GM23338 (cell line): ENCODE measurements around the gene TAGLN2. TPM values are rescaled to one million over a fixed set of nuclear protein-coding genes. Genes with fewer than 3 reads are reported as not detected.

Experiments used
- ATAC-seq: fragments of 200-7000 bp; cut with Tn5 transposase; 3 replicates; pipeline ENCODE4 v1.9.1; 2020
- DNase-seq: peaks from one replicate; pipeline ENCODE4 v3.0.0-alpha.2; 2015; ENCODE audit warnings: low spot score
- H2AFZ ChIP-seq: fragments of 200-600 bp; sonication (generic); 2 replicates; pipeline ENCODE4 v1.8.0; 2016; ENCODE audit warnings: antibody characterized with exemption, mild to moderate bottlenecking, moderate library complexity
- H3F3A ChIP-seq: fragments of 200-600 bp; sonication (generic); replicated peaks from 2 replicates; pipeline ENCODE4 v1.8.0; 2017; ENCODE audit warnings: antibody characterized with exemption, mixed run types, low read depth
- H3K27ac ChIP-seq: fragments of 200-600 bp; sonication (generic); 2 replicates; pipeline ENCODE4 v1.6.1; 2016; ENCODE audit warnings: low read depth
- H3K27me3 ChIP-seq: fragments of 200-600 bp; sonication (generic); 2 replicates; pipeline ENCODE4 v1.8.0; 2016; ENCODE audit warnings: mild to moderate bottlenecking, mixed run types, moderate library complexity; ENCODE audit not compliant: insufficient read depth
- H3K36me3 ChIP-seq: fragments of 200-600 bp; sonication (generic); 2 replicates; pipeline ENCODE4 v1.8.0; 2016; ENCODE audit warnings: mild to moderate bottlenecking; ENCODE audit not compliant: insufficient read depth
- H3K4me1 ChIP-seq: fragments of 200-600 bp; sonication (generic); 2 replicates; pipeline ENCODE4 v1.8.0; 2016; ENCODE audit warnings: mild to moderate bottlenecking, moderate library complexity; ENCODE audit not compliant: insufficient read depth
- H3K4me2 ChIP-seq: fragments of 200-600 bp; sonication (generic); 2 replicates; pipeline ENCODE4 v1.7.1; 2017; ENCODE audit warnings: mixed run types
- H3K4me3 ChIP-seq: fragments of 200-600 bp; sonication (generic); 2 replicates; pipeline ENCODE4 v1.6.1; 2016; ENCODE audit warnings: mixed run types
- H3K79me2 ChIP-seq: fragments of 200-600 bp; sonication (generic); replicated peaks from 2 replicates; pipeline ENCODE4 v1.8.0; 2017; ENCODE audit warnings: mild to moderate bottlenecking; ENCODE audit not compliant: insufficient read depth
- H3K9me2 ChIP-seq: fragments of 200-600 bp; sonication (generic); 2 replicates; pipeline ENCODE4 v1.8.0; 2017; ENCODE audit not compliant: insufficient read depth
- H4K20me1 ChIP-seq: fragments of 200-600 bp; sonication (generic); replicated peaks from 2 replicates; pipeline ENCODE4 v1.8.0; 2017; ENCODE audit warnings: mild to moderate bottlenecking; ENCODE audit not compliant: insufficient read depth
- H3K27ac Mint-ChIP-seq: 2 replicates; pipeline ENCODE4 v1.8.0; 2020; ENCODE audit warnings: inconsistent platforms, mild to moderate bottlenecking, moderate library complexity, mixed read lengths
- H3K27me3 Mint-ChIP-seq: 3 replicates; pipeline ENCODE4 v1.8.0; 2022; ENCODE audit warnings: low read depth, mild to moderate bottlenecking, moderate library complexity, mixed read lengths, inconsistent platforms; ENCODE audit not compliant: insufficient read depth, poor library complexity
- H3K36me3 Mint-ChIP-seq: 3 replicates; pipeline ENCODE4 v1.8.0; 2021; ENCODE audit warnings: low read depth, mild to moderate bottlenecking, inconsistent platforms, moderate library complexity, mixed read lengths
- H3K4me1 Mint-ChIP-seq: 3 replicates; pipeline ENCODE4 v1.8.0; 2020; ENCODE audit warnings: mild to moderate bottlenecking, inconsistent platforms, mixed read lengths
- H3K4me3 Mint-ChIP-seq: 3 replicates; pipeline ENCODE4 v1.8.0; 2021; ENCODE audit warnings: moderate library complexity, mild to moderate bottlenecking, inconsistent platforms, mixed read lengths
- H3K9me3 Mint-ChIP-seq: 3 replicates; pipeline ENCODE4 v1.8.0; 2020; ENCODE audit warnings: moderate library complexity, mild to moderate bottlenecking, inconsistent platforms, mixed read lengths
- CREB1 ChIP-seq: fragments of 250-450 bp; sonication (Bioruptor Pico); IDR thresholded peaks from 2 replicates; pipeline ENCODE4 v1.5.0; 2020; ENCODE audit warnings: low read depth, mild to moderate bottlenecking, moderate library complexity
- EZH2 ChIP-seq: fragments of 200-600 bp; sonication (generic); IDR thresholded peaks from one replicate; pipeline ENCODE4 v1.8.0; 2017; ENCODE audit warnings: antibody characterized with exemption, mild to moderate bottlenecking, low read depth; ENCODE audit not compliant: unreplicated experiment
- EZH2phosphoT487 ChIP-seq: fragments of 200-600 bp; sonication (generic); IDR thresholded peaks from one replicate; pipeline ENCODE4 v1.8.1; 2018; ENCODE audit warnings: antibody characterized with exemption; ENCODE audit not compliant: unreplicated experiment
- JUNB ChIP-seq: IDR thresholded peaks from one replicate; pipeline ENCODE4 v1.6.1; 2016; ENCODE audit warnings: antibody characterized with exemption; ENCODE audit not compliant: unreplicated experiment
- NANOG ChIP-seq: IDR thresholded peaks from 2 replicates; pipeline ENCODE4 v1.6.1; 2016; ENCODE audit warnings: antibody characterized with exemption, borderline replicate concordance
- POLR2AphosphoS5 ChIP-seq: IDR thresholded peaks from 2 replicates; pipeline ENCODE4 v1.6.1; 2016; ENCODE audit warnings: antibody characterized with exemption, low read depth
- STAT1 ChIP-seq: IDR thresholded peaks from one replicate; pipeline ENCODE4 v1.6.1; 2016; ENCODE audit warnings: antibody characterized with exemption; ENCODE audit not compliant: unreplicated experiment
- ZNF114 ChIP-seq: fragments of 250-450 bp; sonication (Bioruptor Pico); IDR thresholded peaks from 2 replicates; pipeline ENCODE4 v1.5.0; 2020; ENCODE audit warnings: mild to moderate bottlenecking, moderate library complexity
- ZNF331 ChIP-seq: fragments of 250-450 bp; sonication (Bioruptor Pico); IDR thresholded peaks from 2 replicates; pipeline ENCODE4 v1.5.0; 2020; ENCODE audit warnings: low read depth, mild to moderate bottlenecking, moderate library complexity
- polyA plus RNA-seq: library from polyadenylated mRNA; unstranded; fragments of >200 nt; fragmentation: Nextera tagmentation; extraction: Ambion mirVana; gene quantifications from 2 replicates; pipeline ENCODE4 v1.2.1, GENCODE V29; 2016
- total RNA-seq: library from RNA; depleted of rRNA; stranded (reverse); fragments of >200 nt; shearing (Covaris generic); gene quantifications from 2 replicates; pipeline ENCODE4 v1.2.3, GENCODE V29; 2014
- TF ChIP-seq, protein P1 (sequence below), 2 experiments: fragments of 200-600 bp in 1 of 2; sonication (generic) in 1 of 2; conservative IDR thresholded peaks; 2 replicates each; pipeline versions ENCODE4 v1.5.1 to v1.6.1; 2016 to 2017; ENCODE audit warnings: antibody characterized with exemption in 2 of 2, low read depth in 2 of 2, mild to moderate bottlenecking in 2 of 2, moderate library complexity in 1 of 2
- TF ChIP-seq, protein P2 (sequence below): IDR thresholded peaks from 2 replicates; pipeline ENCODE4 v1.6.1; 2016; ENCODE audit warnings: antibody characterized with exemption
- TF ChIP-seq, protein P3 (sequence below): fragments of 250-450 bp; sonication (Bioruptor Pico); IDR thresholded peaks from 2 replicates; pipeline ENCODE4 v1.5.0; 2020; ENCODE audit warnings: mild to moderate bottlenecking, moderate library complexity
- TF ChIP-seq, protein P4 (sequence below): IDR thresholded peaks from one replicate; pipeline ENCODE4 v1.6.1; 2018; ENCODE audit warnings: antibody characterized with exemption; ENCODE audit not compliant: unreplicated experiment

The TAGLN2 gene
- total and polyA plus RNA-seq, 2 experiments from 2014 or later = 58.2 to 60.1 TPM

DNA sequence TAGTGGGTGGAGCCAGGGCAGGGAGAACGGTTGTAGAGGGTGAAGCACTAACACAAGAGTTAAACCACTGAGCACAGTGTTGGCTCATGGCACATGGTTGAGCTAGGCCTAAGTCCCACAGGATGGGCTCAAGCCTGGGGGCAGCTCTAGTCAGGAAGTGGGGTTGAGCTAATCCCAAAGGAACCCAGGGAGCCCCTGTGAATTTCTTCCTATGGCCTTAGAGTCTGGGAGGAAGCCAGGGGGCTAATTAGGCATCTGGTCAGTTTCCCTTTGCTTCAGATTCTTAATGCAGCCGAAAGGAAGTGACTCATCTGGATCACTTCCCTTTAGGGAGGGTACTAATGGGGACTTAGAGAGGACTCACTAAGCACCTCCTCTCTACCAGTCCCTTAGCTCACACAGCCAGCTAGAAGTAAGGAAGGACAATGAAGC lies 35.5 kb downstream of the TAGLN2 start:
- Histone ChIP-seq H3K4me2 (no peak overlapping the region), H3K79me2 (no peaks in the 10 kb centered on the region), H3F3A (no peaks in the 10 kb centered on the region), H3K36me3 (no peaks in the 10 kb centered on the region; the same call in 1 of the 2 replicates), H4K20me1 (no peaks in the 10 kb centered on the region), H3K9me2 (no peaks in the 10 kb centered on the region), H2AFZ (peak overlapping the region; percentile 80; the same call in 1 of the 2 replicates), H3K4me3 (no peak overlapping the region), H3K27ac (no peak overlapping the region), H3K4me1 (no peaks in the 10 kb centered on the region), H3K27me3 (no peaks in the 10 kb centered on the region)
- no peak for TF ChIP-seq POLR2AphosphoS5
- TF ChIP-seq JUNB = no peak
- TF ChIP-seq, protein P1, sequence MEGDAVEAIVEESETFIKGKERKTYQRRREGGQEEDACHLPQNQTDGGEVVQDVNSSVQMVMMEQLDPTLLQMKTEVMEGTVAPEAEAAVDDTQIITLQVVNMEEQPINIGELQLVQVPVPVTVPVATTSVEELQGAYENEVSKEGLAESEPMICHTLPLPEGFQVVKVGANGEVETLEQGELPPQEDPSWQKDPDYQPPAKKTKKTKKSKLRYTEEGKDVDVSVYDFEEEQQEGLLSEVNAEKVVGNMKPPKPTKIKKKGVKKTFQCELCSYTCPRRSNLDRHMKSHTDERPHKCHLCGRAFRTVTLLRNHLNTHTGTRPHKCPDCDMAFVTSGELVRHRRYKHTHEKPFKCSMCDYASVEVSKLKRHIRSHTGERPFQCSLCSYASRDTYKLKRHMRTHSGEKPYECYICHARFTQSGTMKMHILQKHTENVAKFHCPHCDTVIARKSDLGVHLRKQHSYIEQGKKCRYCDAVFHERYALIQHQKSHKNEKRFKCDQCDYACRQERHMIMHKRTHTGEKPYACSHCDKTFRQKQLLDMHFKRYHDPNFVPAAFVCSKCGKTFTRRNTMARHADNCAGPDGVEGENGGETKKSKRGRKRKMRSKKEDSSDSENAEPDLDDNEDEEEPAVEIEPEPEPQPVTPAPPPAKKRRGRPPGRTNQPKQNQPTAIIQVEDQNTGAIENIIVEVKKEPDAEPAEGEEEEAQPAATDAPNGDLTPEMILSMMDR (conservative IDR thresholded peaks at IDR 0.05; ENCODE audit: low read depth in 2 of 2) = no peak
- no peak for TF ChIP-seq EZH2
- no peak for TF ChIP-seq NANOG
- TF ChIP-seq CREB1 = no peak
- no peak for TF ChIP-seq ZNF114 (CRISPR knock-in tag)
- no peak for TF ChIP-seq EZH2phosphoT487
- TF ChIP-seq, protein P2, sequence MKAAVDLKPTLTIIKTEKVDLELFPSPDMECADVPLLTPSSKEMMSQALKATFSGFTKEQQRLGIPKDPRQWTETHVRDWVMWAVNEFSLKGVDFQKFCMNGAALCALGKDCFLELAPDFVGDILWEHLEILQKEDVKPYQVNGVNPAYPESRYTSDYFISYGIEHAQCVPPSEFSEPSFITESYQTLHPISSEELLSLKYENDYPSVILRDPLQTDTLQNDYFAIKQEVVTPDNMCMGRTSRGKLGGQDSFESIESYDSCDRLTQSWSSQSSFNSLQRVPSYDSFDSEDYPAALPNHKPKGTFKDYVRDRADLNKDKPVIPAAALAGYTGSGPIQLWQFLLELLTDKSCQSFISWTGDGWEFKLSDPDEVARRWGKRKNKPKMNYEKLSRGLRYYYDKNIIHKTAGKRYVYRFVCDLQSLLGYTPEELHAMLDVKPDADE = no peak
- TF ChIP-seq, protein P3, sequence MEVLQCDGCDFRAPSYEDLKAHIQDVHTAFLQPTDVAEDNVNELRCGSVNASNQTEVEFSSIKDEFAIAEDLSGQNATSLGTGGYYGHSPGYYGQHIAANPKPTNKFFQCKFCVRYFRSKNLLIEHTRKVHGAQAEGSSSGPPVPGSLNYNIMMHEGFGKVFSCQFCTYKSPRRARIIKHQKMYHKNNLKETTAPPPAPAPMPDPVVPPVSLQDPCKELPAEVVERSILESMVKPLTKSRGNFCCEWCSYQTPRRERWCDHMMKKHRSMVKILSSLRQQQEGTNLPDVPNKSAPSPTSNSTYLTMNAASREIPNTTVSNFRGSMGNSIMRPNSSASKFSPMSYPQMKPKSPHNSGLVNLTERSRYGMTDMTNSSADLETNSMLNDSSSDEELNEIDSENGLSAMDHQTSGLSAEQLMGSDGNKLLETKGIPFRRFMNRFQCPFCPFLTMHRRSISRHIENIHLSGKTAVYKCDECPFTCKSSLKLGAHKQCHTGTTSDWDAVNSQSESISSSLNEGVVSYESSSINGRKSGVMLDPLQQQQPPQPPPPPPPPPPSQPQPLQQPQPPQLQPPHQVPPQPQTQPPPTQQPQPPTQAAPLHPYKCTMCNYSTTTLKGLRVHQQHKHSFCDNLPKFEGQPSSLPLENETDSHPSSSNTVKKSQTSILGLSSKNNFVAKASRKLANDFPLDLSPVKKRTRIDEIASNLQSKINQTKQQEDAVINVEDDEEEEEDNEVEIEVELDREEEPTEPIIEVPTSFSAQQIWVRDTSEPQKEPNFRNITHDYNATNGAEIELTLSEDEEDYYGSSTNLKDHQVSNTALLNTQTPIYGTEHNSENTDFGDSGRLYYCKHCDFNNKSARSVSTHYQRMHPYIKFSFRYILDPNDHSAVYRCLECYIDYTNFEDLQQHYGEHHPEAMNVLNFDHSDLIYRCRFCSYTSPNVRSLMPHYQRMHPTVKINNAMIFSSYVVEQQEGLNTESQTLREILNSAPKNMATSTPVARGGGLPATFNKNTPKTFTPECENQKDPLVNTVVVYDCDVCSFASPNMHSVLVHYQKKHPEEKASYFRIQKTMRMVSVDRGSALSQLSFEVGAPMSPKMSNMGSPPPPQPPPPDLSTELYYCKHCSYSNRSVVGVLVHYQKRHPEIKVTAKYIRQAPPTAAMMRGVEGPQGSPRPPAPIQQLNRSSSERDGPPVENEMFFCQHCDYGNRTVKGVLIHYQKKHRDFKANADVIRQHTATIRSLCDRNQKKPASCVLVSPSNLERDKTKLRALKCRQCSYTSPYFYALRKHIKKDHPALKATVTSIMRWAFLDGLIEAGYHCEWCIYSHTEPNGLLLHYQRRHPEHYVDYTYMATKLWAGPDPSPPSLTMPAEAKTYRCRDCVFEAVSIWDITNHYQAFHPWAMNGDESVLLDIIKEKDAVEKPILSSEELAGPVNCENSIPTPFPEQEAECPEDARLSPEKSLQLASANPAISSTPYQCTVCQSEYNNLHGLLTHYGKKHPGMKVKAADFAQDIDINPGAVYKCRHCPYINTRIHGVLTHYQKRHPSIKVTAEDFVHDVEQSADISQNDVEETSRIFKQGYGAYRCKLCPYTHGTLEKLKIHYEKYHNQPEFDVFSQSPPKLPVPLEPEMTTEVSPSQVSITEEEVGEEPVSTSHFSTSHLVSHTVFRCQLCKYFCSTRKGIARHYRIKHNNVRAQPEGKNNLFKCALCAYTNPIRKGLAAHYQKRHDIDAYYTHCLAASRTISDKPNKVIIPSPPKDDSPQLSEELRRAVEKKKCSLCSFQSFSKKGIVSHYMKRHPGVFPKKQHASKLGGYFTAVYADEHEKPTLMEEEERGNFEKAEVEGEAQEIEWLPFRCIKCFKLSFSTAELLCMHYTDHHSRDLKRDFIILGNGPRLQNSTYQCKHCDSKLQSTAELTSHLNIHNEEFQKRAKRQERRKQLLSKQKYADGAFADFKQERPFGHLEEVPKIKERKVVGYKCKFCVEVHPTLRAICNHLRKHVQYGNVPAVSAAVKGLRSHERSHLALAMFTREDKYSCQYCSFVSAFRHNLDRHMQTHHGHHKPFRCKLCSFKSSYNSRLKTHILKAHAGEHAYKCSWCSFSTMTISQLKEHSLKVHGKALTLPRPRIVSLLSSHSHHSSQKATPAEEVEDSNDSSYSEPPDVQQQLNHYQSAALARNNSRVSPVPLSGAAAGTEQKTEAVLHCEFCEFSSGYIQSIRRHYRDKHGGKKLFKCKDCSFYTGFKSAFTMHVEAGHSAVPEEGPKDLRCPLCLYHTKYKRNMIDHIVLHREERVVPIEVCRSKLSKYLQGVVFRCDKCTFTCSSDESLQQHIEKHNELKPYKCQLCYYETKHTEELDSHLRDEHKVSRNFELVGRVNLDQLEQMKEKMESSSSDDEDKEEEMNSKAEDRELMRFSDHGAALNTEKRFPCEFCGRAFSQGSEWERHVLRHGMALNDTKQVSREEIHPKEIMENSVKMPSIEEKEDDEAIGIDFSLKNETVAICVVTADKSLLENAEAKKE (CRISPR knock-in tag) = no peak
- TF ChIP-seq STAT1 = no peak
- no peak for TF ChIP-seq ZNF331 (CRISPR knock-in tag)
- TF ChIP-seq, protein P4, sequence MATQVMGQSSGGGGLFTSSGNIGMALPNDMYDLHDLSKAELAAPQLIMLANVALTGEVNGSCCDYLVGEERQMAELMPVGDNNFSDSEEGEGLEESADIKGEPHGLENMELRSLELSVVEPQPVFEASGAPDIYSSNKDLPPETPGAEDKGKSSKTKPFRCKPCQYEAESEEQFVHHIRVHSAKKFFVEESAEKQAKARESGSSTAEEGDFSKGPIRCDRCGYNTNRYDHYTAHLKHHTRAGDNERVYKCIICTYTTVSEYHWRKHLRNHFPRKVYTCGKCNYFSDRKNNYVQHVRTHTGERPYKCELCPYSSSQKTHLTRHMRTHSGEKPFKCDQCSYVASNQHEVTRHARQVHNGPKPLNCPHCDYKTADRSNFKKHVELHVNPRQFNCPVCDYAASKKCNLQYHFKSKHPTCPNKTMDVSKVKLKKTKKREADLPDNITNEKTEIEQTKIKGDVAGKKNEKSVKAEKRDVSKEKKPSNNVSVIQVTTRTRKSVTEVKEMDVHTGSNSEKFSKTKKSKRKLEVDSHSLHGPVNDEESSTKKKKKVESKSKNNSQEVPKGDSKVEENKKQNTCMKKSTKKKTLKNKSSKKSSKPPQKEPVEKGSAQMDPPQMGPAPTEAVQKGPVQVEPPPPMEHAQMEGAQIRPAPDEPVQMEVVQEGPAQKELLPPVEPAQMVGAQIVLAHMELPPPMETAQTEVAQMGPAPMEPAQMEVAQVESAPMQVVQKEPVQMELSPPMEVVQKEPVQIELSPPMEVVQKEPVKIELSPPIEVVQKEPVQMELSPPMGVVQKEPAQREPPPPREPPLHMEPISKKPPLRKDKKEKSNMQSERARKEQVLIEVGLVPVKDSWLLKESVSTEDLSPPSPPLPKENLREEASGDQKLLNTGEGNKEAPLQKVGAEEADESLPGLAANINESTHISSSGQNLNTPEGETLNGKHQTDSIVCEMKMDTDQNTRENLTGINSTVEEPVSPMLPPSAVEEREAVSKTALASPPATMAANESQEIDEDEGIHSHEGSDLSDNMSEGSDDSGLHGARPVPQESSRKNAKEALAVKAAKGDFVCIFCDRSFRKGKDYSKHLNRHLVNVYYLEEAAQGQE = no peak
- Mint-ChIP-seq H3K9me3 (no peaks in the 10 kb centered on the region; the same call in 2 of the 3 replicates), H3K36me3 (no peaks in the 10 kb centered on the region), H3K27me3 (peaks cover 2% of the 10 kb centered on the region), H3K4me3 (no peak overlapping the region), H3K27ac (no peak overlapping the region), H3K4me1 (peaks cover 9% of the 10 kb centered on the region)
- ATAC-seq (no peak), DNase-seq (no peak)
